T-helper 1 cell (primary cell): ENCODE data around the gene KRTAP22-1.

Experiments used
- DNase-seq, 5 donors: peaks; one replicate each; pipeline ENCODE4 v3.0.0-alpha.2; 2012 to 2020
- total RNA-seq, 4 donors: gene quantifications; one replicate each; lab custom pipeline; 2026; lab: John Stamatoyannopoulos, UW

KRTAP22-1 gene
- 0 reads per million in 4 donors for total RNA-seq

- no peak for DNase-seq
Measured at GRCh38 chr21:30600787-30601186, at the start of gene KRTAP22-1. TSS of gene KRTAP22-1 (plus strand) at chr21:30601087.

GRCh38 chr21:30552782-30553181 lies 48.1 kb upstream of the KRTAP22-1 start:
- DNase-seq, result no peak

DNA sequence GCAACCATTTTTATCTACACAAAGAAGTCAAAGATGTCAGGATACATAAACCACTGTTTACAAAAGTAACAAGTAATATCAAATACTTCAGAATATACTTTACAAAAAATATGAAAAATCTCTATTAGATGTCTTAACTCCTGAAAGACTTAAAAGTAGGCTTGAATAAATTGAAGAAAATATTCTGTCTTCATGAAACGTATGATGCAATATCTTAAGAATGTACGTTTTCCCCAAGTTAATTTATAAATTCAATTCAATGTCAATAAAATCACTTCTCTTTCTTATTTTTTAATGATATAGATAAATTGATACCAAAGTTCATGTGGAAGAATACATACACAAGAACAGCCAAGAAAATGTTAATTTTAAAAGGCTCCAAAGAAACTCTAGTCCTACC lies 45.8 kb upstream of the KRTAP22-1 start:
- DNase-seq, result no peak

GRCh38 chr21:30561264-30561895 lies 39.5 kb upstream of the KRTAP22-1 start, which contains the start of gene KRTAP19-7:
TSS of gene KRTAP19-7 (minus strand) at chr21:30561314. CDS start at chr21:30561289, 25 bp downstream.
- no peak for DNase-seq

- DNase-seq, result no peak
Measured at GRCh38 chr21:30561957-30562356, 38.9 kb upstream of the KRTAP22-1 start.

DNA sequence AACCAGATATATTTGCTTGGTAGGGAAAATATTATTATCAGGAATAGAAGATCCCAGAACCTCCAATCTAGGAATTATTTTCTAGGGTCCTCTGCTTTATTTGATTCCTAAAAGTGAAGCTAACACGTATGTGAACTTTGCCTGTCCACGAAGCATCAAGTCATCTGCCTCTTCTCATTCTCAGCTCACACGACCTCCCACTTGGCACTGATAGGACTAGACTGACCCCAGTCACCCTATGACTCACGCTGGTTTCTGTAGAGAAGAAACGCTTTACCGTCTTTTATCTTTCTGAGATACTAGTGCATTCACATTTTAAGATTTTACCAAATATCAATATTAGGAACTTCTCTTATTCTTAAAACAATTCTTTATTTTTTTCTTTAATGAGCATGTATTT lies 37.8 kb upstream of the KRTAP22-1 start:
- DNase-seq, result no peak

GRCh38 chr21:30563630-30564029 lies 37.3 kb upstream of the KRTAP22-1 start:
- DNase-seq, result no peak

- no peak for DNase-seq
Measured at GRCh38 chr21:30567617-30568016, 33.3 kb upstream of the KRTAP22-1 start.

DNA sequence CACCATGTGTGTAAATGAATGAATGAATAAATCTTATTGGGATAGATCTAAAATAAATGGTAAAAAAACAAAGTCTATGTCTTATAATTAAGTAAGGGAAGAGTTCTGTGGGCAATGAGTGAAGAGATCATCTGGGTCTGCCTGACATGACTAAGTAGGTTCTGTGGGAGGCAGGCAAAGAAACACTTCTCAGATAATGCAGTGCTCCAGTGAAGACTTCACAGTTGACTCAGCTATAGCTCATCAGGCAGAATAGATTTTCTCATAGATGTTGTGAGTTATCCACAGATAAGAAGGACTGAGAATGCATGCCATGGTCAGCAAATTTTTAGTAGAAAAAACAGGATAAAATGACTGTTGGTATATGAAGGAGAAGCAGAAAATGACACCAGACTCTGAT lies 23.1 kb upstream of the KRTAP22-1 start:
- DNase-seq, result no peak

GRCh38 chr21:30579346-30579745 lies 21.5 kb upstream of the KRTAP22-1 start:
- DNase-seq, result no peak

DNA sequence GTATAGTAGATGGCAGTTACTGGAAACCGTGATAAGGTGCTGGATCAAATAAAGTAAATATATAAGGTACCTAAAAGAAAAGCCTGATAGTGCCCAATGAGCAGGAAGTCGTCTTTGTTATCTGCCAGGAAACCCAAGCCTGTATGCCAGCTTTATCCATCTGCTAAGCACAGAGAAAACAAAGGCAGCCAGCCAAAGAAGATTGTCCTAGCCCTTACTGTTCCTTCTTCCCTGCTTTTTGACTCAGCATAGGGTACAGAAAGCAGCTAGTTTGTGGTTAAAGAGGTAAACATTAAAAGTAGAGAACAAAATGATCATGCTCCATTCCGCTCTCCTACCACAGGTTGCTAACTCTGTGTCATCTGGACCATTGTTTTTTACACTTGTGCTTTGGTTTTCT lies 20.8 kb upstream of the KRTAP22-1 start:
- no peak for DNase-seq

- no peak for DNase-seq
Measured at GRCh38 chr21:30582870-30583269, 18.0 kb upstream of the KRTAP22-1 start.

DNA sequence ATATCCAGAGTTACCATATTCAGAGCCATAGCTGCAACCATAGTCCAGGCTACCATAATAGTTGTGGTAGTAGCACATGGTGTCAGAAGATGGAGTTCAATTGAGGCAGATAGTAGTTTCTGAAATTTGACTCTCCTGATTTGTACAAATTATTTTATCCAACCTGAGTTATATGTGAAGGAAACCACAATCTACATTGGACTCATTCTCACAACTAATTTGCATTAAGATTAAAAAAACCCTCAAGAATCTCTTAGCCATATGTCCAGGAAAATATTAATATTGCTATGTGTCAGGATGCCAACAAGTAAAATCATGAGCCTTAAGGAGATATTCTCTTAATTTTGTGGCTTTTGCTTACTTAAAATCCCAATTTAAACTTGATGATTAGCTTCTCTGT lies 10.6 kb upstream of the KRTAP22-1 start, which contains the start of gene KRTAP22-2:
Gene KRTAP22-2 (minus strand): TSS at position 101 of the 400 bp plus-strand sequence.
- no peak for DNase-seq

GRCh38 chr21:30592140-30592539 lies 8.7 kb upstream of the KRTAP22-1 start, which contains the start of gene KRTAP6-3:
TSS of gene KRTAP6-3 (plus strand) at chr21:30592440. CDS start at chr21:30592446, 6 bp downstream.
- DNase-seq, result no peak

DNA sequence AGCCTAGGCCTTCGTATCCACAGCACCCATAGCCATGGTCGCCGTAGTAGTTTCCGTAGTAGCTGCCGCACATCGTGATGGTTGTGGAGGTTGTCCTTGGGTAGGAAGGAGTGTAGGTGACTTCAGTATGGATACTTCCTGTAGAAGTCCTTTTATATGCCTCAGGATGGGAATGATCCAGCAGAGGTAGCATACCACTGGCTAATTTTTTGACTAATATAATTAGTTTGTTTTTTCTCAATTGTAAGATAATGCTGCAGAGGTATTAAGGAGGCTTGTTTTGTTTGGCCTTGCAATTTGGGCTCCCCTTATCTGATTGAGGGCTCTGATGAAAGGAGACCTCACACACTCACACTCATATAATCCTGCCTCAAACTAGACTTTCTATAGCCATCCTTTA lies 2.1 kb upstream of the KRTAP22-1 start, which contains the start of gene KRTAP6-2:
Gene KRTAP6-2 (minus strand): TSS at position 101 of the 400 bp plus-strand sequence. CDS start 28 bp downstream, at position 73.
- no peak for DNase-seq

DNA sequence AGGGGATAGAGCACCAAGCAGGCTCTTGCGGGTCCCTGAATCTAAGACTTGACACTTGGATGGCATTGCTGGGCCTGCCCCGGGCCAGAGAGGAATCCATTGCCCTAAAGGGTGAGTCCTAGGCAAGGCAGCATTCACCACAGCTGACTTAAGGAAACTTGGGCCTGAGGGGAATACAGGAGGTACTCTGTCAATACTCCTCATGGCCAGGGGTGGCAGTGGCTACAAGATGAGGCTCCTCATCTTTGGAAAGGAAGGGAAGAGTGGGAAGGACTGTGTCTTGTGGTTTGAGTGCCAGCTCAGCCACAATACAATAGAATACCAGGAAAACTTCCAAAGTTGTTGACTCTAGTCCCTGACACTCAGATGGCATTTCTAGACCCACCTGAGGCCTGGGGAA lies 5.1 kb downstream of the KRTAP22-1 start:
- DNase-seq, result no peak

GRCh38 chr21:30612132-30612531 lies 11.2 kb downstream of the KRTAP22-1 start:
- no peak for DNase-seq

GRCh38 chr21:30613836-30614235 lies 12.9 kb downstream of the KRTAP22-1 start, which contains the start of gene KRTAP6-1:
TSS of gene KRTAP6-1 (minus strand) at chr21:30613930. CDS start at chr21:30613904, 26 bp downstream.
- no peak for DNase-seq

GRCh38 chr21:30615199-30615598 lies 14.3 kb downstream of the KRTAP22-1 start:
- DNase-seq, result no peak

DNA sequence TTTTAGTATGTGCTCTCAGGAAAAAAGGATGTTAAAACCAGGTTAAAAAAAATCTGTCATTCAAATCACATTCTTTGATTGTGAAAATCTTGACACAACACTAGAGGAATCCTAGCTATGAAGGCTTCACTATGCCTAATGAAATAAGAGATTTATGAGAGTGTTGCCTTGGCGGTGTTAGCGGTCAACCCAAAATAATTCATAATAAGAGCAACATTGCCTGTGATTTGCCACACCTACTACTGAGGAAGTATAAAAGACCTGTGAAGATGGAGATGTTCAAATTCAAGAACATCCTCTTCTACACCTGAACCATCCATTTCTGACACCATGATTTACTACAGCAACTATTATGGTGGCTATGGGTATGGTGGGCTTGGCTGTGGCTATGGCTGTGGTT lies 15.2 kb downstream of the KRTAP22-1 start, which contains the start of gene KRTAP20-1:
Gene KRTAP20-1 (plus strand): TSS at position 301 of the 400 bp plus-strand sequence. CDS start 30 bp downstream, at position 331.
- DNase-seq, result no peak

DNA sequence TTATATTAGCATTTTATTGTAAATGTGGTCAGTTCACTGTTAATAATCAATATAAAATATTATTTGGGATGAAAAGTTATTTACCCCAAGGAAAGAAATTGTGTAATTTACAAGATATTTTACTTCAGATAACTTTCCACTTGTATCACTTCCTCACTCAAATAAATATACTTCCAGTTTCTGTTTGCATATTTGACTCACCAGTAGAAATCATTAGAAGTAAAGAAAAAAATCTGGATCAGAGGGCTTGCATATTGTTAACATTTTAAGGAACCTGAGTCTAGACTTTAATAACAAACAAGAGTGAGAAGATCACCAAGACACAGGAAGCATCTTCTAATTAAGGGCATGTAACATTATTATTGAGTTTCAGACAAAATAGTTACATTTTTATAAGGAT lies 19.2 kb downstream of the KRTAP22-1 start:
- no peak for DNase-seq

GRCh38 chr21:30620522-30620921 lies 19.6 kb downstream of the KRTAP22-1 start, which contains the start of gene KRTAP20-4:
TSS of gene KRTAP20-4 (plus strand) at chr21:30620627.
- DNase-seq, result no peak

- no peak for DNase-seq
Measured at GRCh38 chr21:30623362-30623761, 22.5 kb downstream of the KRTAP22-1 start.

- no peak for DNase-seq
Measured at GRCh38 chr21:30625449-30626165, 24.7 kb downstream of the KRTAP22-1 start.
